Stomach (tissue), 9 donors: ENCODE results near the gene RPP38. TPM values are rescaled to one million over a fixed set of nuclear protein-coding genes. Genes with fewer than 3 reads are reported as not detected.

ENCODE experiments used
- DNase-seq, 2 donors: peaks; one replicate each; pipeline versions ENCODE4 v3.0.0 to v3.0.0-alpha.2; 2013 to 2019
- H3K27ac ChIP-seq, 5 donors: fragments of 200-600 bp in 4 of 5; sonication (generic) in 4 of 5; one replicate each; pipeline ENCODE4 v1.5.1; 2013 to 2019; ENCODE audit warnings: mild to moderate bottlenecking in 1 of 5, moderate library complexity in 1 of 5
- H3K27me3 ChIP-seq, 3 donors: fragments of 200-600 bp; sonication (generic); one replicate each; pipeline ENCODE4 v1.5.1; 2017 to 2019; ENCODE audit warnings: mixed run types in 1 of 3
- H3K36me3 ChIP-seq, 4 donors: fragments of 200-600 bp; sonication (generic); 1 replicate in 3 of 4; 2 replicates in 1 of 4; pipeline ENCODE4 v1.5.1; 2016 to 2019
- H3K4me1 ChIP-seq, 4 donors: fragments of 200-600 bp; sonication (generic); one replicate each; pipeline ENCODE4 v1.5.1; 2016 to 2019
- H3K4me3 ChIP-seq, 4 donors: fragments of 200-600 bp; sonication (generic) in 3 of 4; one replicate each; pipeline ENCODE4 v1.5.1; 2016 to 2019; ENCODE audit warnings: mild to moderate bottlenecking in 1 of 4
- H3K9me3 ChIP-seq, 4 donors: fragments of 200-600 bp; sonication (generic); one replicate each; pipeline ENCODE4 v1.5.1; 2016 to 2019
- CTCF ChIP-seq, 7 experiments: fragments of 450-650 bp in 4 of 7; fragments of 200-600 bp in 3 of 7; sonication (generic) in 3 of 7; IDR thresholded peaks; one replicate each; pipeline ENCODE4 v1.5.1; 2016 to 2019; ENCODE audit warnings: antibody characterized with exemption in 7 of 7, control low read depth in 2 of 7, mild to moderate bottlenecking in 1 of 7
- EP300 ChIP-seq: sonication (generic); formaldehyde crosslinking; IDR thresholded peaks from one replicate; pipeline ENCODE4 v1.6.1; 2017; ENCODE audit warnings: antibody characterized with exemption
- POLR2A ChIP-seq, 4 donors: fragments of 450-650 bp; IDR thresholded peaks; one replicate each; pipeline ENCODE4 v1.6.1; 2016; ENCODE audit warnings: antibody characterized with exemption in 4 of 4, control low read depth in 2 of 4, mild to moderate bottlenecking in 1 of 4, moderate library complexity in 1 of 4
- POLR2AphosphoS5 ChIP-seq, 3 donors: sonication (generic); formaldehyde crosslinking; IDR thresholded peaks; one replicate each; pipeline ENCODE4 v1.6.1; 2016; ENCODE audit warnings: antibody characterized with exemption in 3 of 3
- WGBS, 5 donors: extraction: QIAGEN DNeasy Blood & Tissue Kit in 3 of 5; methylation state at CpG; one replicate each; pipeline versions ENCODE4 v1.1.5 to v1.1.7; 2013 to 2018; 5-methylcytosine and 5-hydroxymethylcytosine counted together
- intact Hi-C: fragments of 100-400 bp; cut with DNase I; formaldehyde crosslinking; loops from one replicate; pipeline ENCODE4 v1.15.1; 2023; ENCODE audit warnings: low total_unique reads
- polyA plus RNA-seq, 3 donors: library from polyadenylated mRNA; stranded (reverse); fragments of 200-250 nt; gene quantifications; one replicate each; pipeline ENCODE4 v1.2.3, GENCODE V29; 2013
- total RNA-seq, 5 donors: library from RNA; depleted of rRNA; stranded (reverse); fragments of >200 nt; gene quantifications; one replicate each; pipeline versions ENCODE4 v1.1.0 to v1.2.3, GENCODE V29; 2014 to 2016
- donor health status: healthy with polysubstance abuse.
- donor health status: Bipolar disorder and iron deficiency.
- donor health status: healthy.

RPP38 gene
- total and polyA plus RNA-seq, 8 donors, result 4.5 to 29.4 (median 19.6) TPM; not detected in 1

- Histone ChIP-seq H3K27me3 (no peaks in the 10 kb centered on the region), H3K4me1 (peaks cover 0 to 5% (median 2%) of the 10 kb centered on the region in 4 donors), H3K27ac (no peak overlapping the region), H3K4me3 (no peak overlapping the region), H3K9me3 (no peaks in the 10 kb centered on the region), H3K36me3 (peaks cover 12 to 81% (median 78%) of the 10 kb centered on the region in 4 donors)
- intact Hi-C loops, result no loop called here
- DNase-seq, result no peak
- no peak for TF ChIP-seq POLR2A (IDR thresholded peaks at IDR 0.05)
- TF ChIP-seq POLR2AphosphoS5 (IDR thresholded peaks at IDR 0.05), result no peak
- no peak for TF ChIP-seq EP300
- TF ChIP-seq CTCF (IDR thresholded peaks at IDR 0.05), result no peak
- WGBS, 5 donors, result 93 to 98% (median 96%) methylated on average over 9 of the region's 9 CpGs
Observed at GRCh38 chr10:15124190-15124589, 27.0 kb downstream of the RPP38 start.

- DNase-seq, result no peak
- Histone ChIP-seq H3K27me3 (no peaks in the 10 kb centered on the region), H3K4me1 (peaks cover 0 to 5% (median 2%) of the 10 kb centered on the region in 4 donors), H3K4me3 (no peak overlapping the region), H3K27ac (no peak overlapping the region), H3K9me3 (no peaks in the 10 kb centered on the region), H3K36me3 (peaks cover 12 to 81% (median 77%) of the 10 kb centered on the region in 4 donors)
- intact Hi-C loops, result no loop called here
- 90 to 97% (median 93%) methylated on average over 3 of the region's 3 CpGs for WGBS, 5 donors
- TF ChIP-seq EP300 (no peak), POLR2AphosphoS5 (IDR thresholded peaks at IDR 0.05) (no peak), POLR2A (IDR thresholded peaks at IDR 0.05) (no peak)
Observed at GRCh38 chr10:15124908-15125307, 27.8 kb downstream of the RPP38 start.

- H3K27me3 ChIP-seq, result no peaks in the 10 kb centered on the region
- H3K4me3 ChIP-seq, result no peak overlapping the region
- H3K9me3 ChIP-seq, result no peaks in the 10 kb centered on the region
- no peak for DNase-seq
- H3K4me1 ChIP-seq, result no peaks in the 10 kb centered on the region
- 96 to 98% (median 97%) methylated on average over 5 of the region's 5 CpGs for WGBS, 5 donors
- H3K36me3 ChIP-seq, result peaks cover 27 to 92% (median 85%) of the 10 kb centered on the region in 4 donors
- no peak for TF ChIP-seq CTCF (IDR thresholded peaks at IDR 0.05)
- no peak for TF ChIP-seq EP300
- TF ChIP-seq POLR2AphosphoS5 (IDR thresholded peaks at IDR 0.05), result no peak
- no peak for TF ChIP-seq POLR2A (IDR thresholded peaks at IDR 0.05)
- intact Hi-C loops, result no loop called here
- no peak overlapping the region for H3K27ac ChIP-seq
Observed at GRCh38 chr10:15131330-15131729, 34.2 kb downstream of the RPP38 start.

- DNase-seq, result no peak
- Histone ChIP-seq H3K36me3 (peaks cover 20 to 73% (median 65%) of the 10 kb centered on the region in 4 donors), H3K9me3 (no peaks in the 10 kb centered on the region), H3K4me1 (peaks cover 0 to 4% (median 2%) of the 10 kb centered on the region in 4 donors), H3K4me3 (no peak overlapping the region), H3K27me3 (no peaks in the 10 kb centered on the region), H3K27ac (no peak overlapping the region)
- 85 to 95% (median 93%) methylated on average over 11 of the region's 11 CpGs for WGBS, 5 donors
- TF ChIP-seq POLR2AphosphoS5 (IDR thresholded peaks at IDR 0.05) (no peak), CTCF (IDR thresholded peaks at IDR 0.05) (no peak), POLR2A (IDR thresholded peaks at IDR 0.05) (no peak), EP300 (no peak)
- intact Hi-C loops, result no loop called here
Observed at GRCh38 chr10:15136129-15137035, 39.2 kb downstream of the RPP38 start.

- H3K27me3 ChIP-seq, result no peaks in the 10 kb centered on the region
- intact Hi-C loops, result no loop called here
- 63 to 88% (median 83%) methylated on average over 4 of the region's 4 CpGs for WGBS, 5 donors
- no peak overlapping the region for H3K27ac ChIP-seq
- no peak for DNase-seq
- H3K4me1 ChIP-seq, result peaks cover 0 to 10% (median 5%) of the 10 kb centered on the region in 4 donors
- peaks cover 20 to 68% (median 59%) of the 10 kb centered on the region in 4 donors for H3K36me3 ChIP-seq
- H3K4me3 ChIP-seq, result no peak overlapping the region
- TF ChIP-seq POLR2AphosphoS5 (IDR thresholded peaks at IDR 0.05) (no peak), POLR2A (IDR thresholded peaks at IDR 0.05) (no peak), CTCF (IDR thresholded peaks at IDR 0.05) (no peak), EP300 (no peak)
- no peaks in the 10 kb centered on the region for H3K9me3 ChIP-seq
Observed at GRCh38 chr10:15137036-15137359, 39.8 kb downstream of the RPP38 start.
